ENCODE results near the gene SLC12A4.
"Not testable (repeated sequence)": the region's sequence is repeated elsewhere in the genome, so short reads cannot be mapped to it uniquely, and the experiment has no call there.

SLC12A4 gene

DNA sequence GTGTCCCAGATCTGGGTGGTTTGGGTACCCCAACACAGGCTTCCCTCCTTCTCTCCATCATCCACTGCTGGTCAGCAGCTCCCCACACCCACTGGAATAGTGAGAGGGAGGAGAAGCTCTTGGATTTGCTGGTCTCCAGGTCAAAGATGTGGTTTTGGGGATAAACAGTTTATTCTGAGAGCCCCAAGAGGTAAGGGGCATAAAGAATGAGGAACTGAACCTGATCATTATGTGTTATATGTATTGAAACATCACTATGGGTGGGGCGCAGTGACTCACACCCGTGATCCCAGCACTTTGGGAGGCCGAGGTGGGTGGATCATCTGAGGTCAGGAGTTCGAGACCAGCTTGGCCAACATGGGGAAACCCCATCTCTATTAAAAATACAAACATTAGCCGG, 27.0 kb upstream of the SLC12A4 start:
- Mint-ChIP-seq H3K27ac (no peak overlapping the region), H3K4me1 (no peaks in the 10 kb centered on the region), H3K36me3 (ENCODE audit: low read depth) (no peaks in the 10 kb centered on the region), H3K27me3 (ENCODE audit: low read depth) (peaks cover 7% of the 10 kb centered on the region), H3K4me3 (no peak overlapping the region), H3K9me3 (no peaks in the 10 kb centered on the region)
- TF ChIP-seq, protein P1, sequence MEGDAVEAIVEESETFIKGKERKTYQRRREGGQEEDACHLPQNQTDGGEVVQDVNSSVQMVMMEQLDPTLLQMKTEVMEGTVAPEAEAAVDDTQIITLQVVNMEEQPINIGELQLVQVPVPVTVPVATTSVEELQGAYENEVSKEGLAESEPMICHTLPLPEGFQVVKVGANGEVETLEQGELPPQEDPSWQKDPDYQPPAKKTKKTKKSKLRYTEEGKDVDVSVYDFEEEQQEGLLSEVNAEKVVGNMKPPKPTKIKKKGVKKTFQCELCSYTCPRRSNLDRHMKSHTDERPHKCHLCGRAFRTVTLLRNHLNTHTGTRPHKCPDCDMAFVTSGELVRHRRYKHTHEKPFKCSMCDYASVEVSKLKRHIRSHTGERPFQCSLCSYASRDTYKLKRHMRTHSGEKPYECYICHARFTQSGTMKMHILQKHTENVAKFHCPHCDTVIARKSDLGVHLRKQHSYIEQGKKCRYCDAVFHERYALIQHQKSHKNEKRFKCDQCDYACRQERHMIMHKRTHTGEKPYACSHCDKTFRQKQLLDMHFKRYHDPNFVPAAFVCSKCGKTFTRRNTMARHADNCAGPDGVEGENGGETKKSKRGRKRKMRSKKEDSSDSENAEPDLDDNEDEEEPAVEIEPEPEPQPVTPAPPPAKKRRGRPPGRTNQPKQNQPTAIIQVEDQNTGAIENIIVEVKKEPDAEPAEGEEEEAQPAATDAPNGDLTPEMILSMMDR (IDR thresholded peaks at IDR 0.05; ENCODE audit: unreplicated experiment in 3 of 3) = no peak

DNA sequence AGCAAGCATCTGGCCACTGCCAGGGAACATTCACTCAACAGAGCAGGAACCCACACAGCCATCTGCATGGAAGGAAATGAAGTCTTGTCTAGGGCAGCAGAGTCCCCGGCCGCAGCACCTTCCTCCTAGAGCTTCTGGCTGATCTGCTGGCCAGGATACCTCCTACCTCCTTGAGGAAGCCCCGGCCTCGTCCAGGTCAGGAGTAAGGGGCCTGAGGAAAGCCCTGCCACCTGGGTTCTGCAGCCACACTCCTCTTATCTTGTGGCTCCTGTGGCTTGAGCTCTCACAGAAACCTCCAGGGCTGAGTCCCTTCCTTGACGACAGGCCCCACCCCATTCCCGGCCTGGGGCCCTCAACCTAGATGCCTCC, 25.6 kb upstream of the SLC12A4 start:
- not testable (repeated sequence) for H3K36me3 Mint-ChIP-seq (ENCODE audit: low read depth); H3K9me3 Mint-ChIP-seq; H3K4me1 Mint-ChIP-seq; H3K27me3 Mint-ChIP-seq (ENCODE audit: low read depth); H3K27ac Mint-ChIP-seq
- peak overlapping the region; percentile 3 to 45 (median 35) for H3K4me3 Mint-ChIP-seq

DNA sequence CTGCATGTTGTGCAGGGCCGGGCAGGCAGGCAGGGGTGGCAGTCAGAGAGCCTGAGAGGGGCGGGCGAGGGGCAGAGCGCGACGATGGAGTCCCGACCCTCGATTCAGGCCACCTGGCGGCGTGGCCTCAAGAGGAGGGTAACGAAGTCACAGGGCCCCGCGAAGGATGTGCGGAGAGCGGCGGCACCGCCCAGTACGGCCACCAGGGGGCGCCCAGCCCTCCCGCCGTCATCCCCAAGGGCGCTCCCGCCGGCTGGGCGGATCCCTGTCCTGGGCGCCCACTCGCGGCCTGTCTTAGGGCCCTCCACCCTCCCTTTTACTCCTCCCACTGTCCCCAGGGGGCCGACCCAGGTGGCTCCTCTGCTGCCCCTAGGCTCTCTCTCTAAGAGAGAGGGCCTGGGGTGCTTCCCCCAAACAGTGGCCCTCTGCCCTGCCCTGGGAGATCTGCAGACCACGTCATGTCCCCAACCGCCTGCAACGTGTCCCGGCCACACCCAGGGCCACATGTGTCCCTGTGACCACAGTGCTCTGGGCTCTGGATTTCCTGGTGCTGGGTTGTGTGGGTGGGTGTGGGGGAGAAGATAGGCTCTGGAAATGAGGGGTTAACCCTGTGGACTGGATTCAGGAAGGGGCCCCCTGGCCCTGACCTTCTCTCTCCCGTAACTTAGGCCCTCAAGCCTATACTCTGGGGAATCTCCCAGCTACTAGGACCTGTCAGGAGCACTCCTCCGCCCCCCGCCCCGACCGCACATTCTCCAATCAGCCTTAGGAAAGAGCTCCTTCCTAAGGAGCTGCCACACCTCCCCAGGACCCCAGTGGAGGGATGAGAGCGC, 25.0 kb upstream of the SLC12A4 start:
- H3K9me3 Mint-ChIP-seq = no peaks in the 10 kb centered on the region
- no peak overlapping the region for H3K27ac Mint-ChIP-seq
- H3K27me3 Mint-ChIP-seq (ENCODE audit: low read depth) = peaks cover 7% of the 10 kb centered on the region
- TF ChIP-seq, protein P1 (IDR thresholded peaks at IDR 0.05; ENCODE audit: unreplicated experiment in 3 of 3) = peak; percentile 97 to 98 (median 98)
- H3K4me1 Mint-ChIP-seq = no peaks in the 10 kb centered on the region
- H3K36me3 Mint-ChIP-seq (ENCODE audit: low read depth) = no peaks in the 10 kb centered on the region
- peak overlapping the region; percentile 3 to 45 (median 35) for H3K4me3 Mint-ChIP-seq

DNA sequence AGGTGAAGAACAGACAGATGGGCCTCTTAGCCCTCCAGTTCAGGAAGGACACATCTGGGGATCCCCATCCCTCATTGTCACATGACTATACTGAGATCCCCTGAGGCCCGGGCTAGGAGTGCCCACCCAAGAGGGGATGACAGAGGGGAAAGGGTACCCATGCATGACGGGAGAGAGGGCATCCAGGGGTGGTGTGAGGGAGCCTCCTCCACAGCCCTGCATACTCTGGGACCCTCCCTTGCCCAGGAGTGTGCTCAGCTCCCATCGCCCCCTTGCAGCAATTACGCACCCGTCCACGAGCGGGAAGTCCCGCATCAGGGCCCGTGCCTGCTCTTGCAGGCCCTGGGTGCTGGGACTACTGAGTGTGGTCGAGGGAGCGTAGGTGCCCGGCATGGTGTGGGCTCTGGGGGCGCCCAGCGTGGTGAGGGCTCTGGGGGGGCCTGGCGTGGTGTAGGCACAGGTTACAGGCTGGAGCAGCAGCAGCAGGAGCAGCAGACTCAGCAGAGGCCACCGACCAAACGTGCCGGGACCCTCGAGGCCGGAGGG, 24.3 kb upstream of the SLC12A4 start:
- H3K9me3 Mint-ChIP-seq = no peaks in the 10 kb centered on the region
- H3K36me3 Mint-ChIP-seq (ENCODE audit: low read depth) = no peaks in the 10 kb centered on the region
- peaks cover 7% of the 10 kb centered on the region for H3K27me3 Mint-ChIP-seq (ENCODE audit: low read depth)
- H3K4me3 Mint-ChIP-seq = no peak overlapping the region
- peaks cover 3% of the 10 kb centered on the region for H3K4me1 Mint-ChIP-seq
- TF ChIP-seq, protein P1 (IDR thresholded peaks at IDR 0.05; ENCODE audit: unreplicated experiment in 3 of 3) = no peak
- H3K27ac Mint-ChIP-seq = no peak overlapping the region

DNA sequence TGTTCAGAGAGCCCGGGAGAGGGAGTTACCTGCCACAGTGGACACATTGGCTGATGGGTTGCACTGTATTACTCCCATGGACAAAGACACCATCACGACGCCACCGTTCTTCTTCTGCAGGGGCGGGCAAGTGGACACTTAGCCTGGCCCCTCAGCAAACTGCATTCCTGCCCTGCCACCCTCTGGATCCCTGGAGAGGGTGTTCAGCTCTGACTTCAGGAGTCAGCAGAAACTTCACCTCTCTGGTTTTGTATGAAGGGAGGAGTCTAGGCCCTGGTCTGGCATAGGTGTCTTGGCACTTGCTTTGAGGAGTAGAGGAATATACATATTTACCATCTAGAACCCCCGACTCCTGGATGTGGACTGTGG, 21.6 kb upstream of the SLC12A4 start:
- no peaks in the 10 kb centered on the region for H3K9me3 Mint-ChIP-seq
- H3K27ac Mint-ChIP-seq = no peak overlapping the region
- H3K4me3 Mint-ChIP-seq = no peak overlapping the region
- peaks cover 3% of the 10 kb centered on the region for H3K27me3 Mint-ChIP-seq (ENCODE audit: low read depth)
- H3K36me3 Mint-ChIP-seq (ENCODE audit: low read depth) = no peaks in the 10 kb centered on the region
- H3K4me1 Mint-ChIP-seq = peaks cover 9% of the 10 kb centered on the region
- TF ChIP-seq, protein P1 (IDR thresholded peaks at IDR 0.05; ENCODE audit: unreplicated experiment in 3 of 3) = no peak

DNA sequence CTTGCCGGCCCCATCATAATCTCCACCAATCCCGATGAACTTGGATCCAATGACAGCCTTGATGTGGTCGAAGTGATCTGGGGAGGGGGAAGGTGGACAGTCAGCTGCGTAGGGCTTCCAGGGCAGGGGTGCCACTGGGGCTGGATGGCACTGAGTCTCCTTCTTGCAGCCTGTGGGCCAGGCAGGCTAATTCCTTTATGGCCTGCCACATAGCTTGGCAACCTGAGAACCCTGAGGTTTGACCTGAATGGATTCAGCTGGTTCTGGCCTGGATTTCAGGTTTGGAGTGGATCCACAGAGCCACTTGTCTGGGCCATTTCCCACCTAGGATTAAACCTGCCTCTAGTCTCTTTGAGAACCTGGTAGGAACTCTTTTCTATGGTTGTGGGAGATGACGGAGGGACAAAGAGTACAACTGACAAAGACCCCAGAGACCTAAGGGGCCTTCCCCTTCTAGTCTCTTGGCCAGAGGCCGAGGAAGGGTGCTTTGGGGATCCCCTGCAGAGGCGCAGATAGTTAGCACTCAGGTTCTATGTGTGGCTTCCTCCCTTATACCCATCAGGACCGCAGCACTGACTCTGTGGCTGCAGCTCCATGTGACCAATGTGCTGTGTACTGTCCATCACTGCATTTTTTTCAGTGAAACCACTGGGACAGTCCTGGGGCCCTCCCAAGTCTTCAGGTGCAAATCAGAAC, 21.0 kb upstream of the SLC12A4 start:
- Mint-ChIP-seq H3K4me1 (peaks cover 12% of the 10 kb centered on the region), H3K27me3 (ENCODE audit: low read depth) (peaks cover 3% of the 10 kb centered on the region), H3K9me3 (no peaks in the 10 kb centered on the region), H3K27ac (no peak overlapping the region), H3K36me3 (ENCODE audit: low read depth) (no peaks in the 10 kb centered on the region), H3K4me3 (no peak overlapping the region)
- TF ChIP-seq, protein P1 (IDR thresholded peaks at IDR 0.05; ENCODE audit: unreplicated experiment in 3 of 3) = no peak
